Muscle layer of colon (tissue), 2 donors: ENCODE data around the gene ARHGAP8.

Experiments used
- H3K27ac ChIP-seq: one replicate; pipeline ENCODE4 v1.7.0; 2013; ENCODE audit warnings: low read depth, mild to moderate bottlenecking, low read length, moderate library complexity
- H3K27me3 ChIP-seq, 2 donors: one replicate each; pipeline ENCODE4 v1.7.0; 2013; ENCODE audit warnings: low read length in 2 of 2, mild to moderate bottlenecking in 2 of 2; ENCODE audit not compliant: insufficient read depth in 2 of 2, control insufficient read depth in 1 of 2
- H3K36me3 ChIP-seq: one replicate; pipeline ENCODE4 v1.7.0; 2013; ENCODE audit warnings: mild to moderate bottlenecking, low read length; ENCODE audit not compliant: insufficient read depth
- H3K4me1 ChIP-seq: one replicate; pipeline ENCODE4 v1.7.0; 2013; ENCODE audit warnings: mild to moderate bottlenecking, low read length; ENCODE audit not compliant: insufficient read depth
- H3K4me3 ChIP-seq, 2 donors: one replicate each; pipeline ENCODE4 v1.7.0; 2013; ENCODE audit warnings: low read length in 2 of 2, low read depth in 1 of 2, mild to moderate bottlenecking in 1 of 2, moderate library complexity in 1 of 2
- H3K9ac ChIP-seq: one replicate; pipeline ENCODE4 v1.7.0; 2013; ENCODE audit warnings: low read length
- H3K9me3 ChIP-seq: one replicate; pipeline ENCODE4 v1.7.0; 2013; ENCODE audit warnings: mild to moderate bottlenecking, low read length
- donor health status: abdominal sarcoma.
- donor health status: Adenocarcinoma of cecum.

ARHGAP8 gene

GRCh38 chr22:44859641-44860040 lies 107.3 kb downstream of the ARHGAP8 start:
- Histone ChIP-seq H3K36me3 (no peaks in the 10 kb centered on the region), H3K4me3 (no peak overlapping the region), H3K4me1 (no peaks in the 10 kb centered on the region), H3K9me3 (no peaks in the 10 kb centered on the region), H3K9ac (no peak overlapping the region), H3K27ac (no peak overlapping the region), H3K27me3 (no peaks in the 10 kb centered on the region)

- Histone ChIP-seq H3K9me3 (no peaks in the 10 kb centered on the region), H3K36me3 (no peaks in the 10 kb centered on the region), H3K27ac (no peak overlapping the region), H3K4me1 (no peaks in the 10 kb centered on the region), H3K9ac (no peak overlapping the region), H3K4me3 (no peak overlapping the region), H3K27me3 (no peaks in the 10 kb centered on the region)
Measured at GRCh38 chr22:44860311-44860710, 107.9 kb downstream of the ARHGAP8 start.

- Histone ChIP-seq H3K27ac (no peak overlapping the region), H3K36me3 (no peaks in the 10 kb centered on the region), H3K9me3 (no peaks in the 10 kb centered on the region), H3K4me1 (no peaks in the 10 kb centered on the region), H3K9ac (no peak overlapping the region), H3K27me3 (peaks cover 0 to 6% of the 10 kb centered on the region in 2 donors), H3K4me3 (no peak overlapping the region)
Measured at GRCh38 chr22:44861245-44861644, 108.9 kb downstream of the ARHGAP8 start.

- Histone ChIP-seq H3K4me3 (no peak overlapping the region), H3K9me3 (no peaks in the 10 kb centered on the region), H3K36me3 (no peaks in the 10 kb centered on the region), H3K9ac (no peak overlapping the region), H3K27ac (no peak overlapping the region), H3K4me1 (no peaks in the 10 kb centered on the region), H3K27me3 (peaks cover 0 to 6% of the 10 kb centered on the region in 2 donors)
Measured at GRCh38 chr22:44862281-44862680, 109.9 kb downstream of the ARHGAP8 start.

- no peaks in the 10 kb centered on the region for H3K9me3 ChIP-seq
- H3K27ac ChIP-seq = no peak overlapping the region
- H3K9ac ChIP-seq = no peak overlapping the region
- peaks cover 0 to 6% of the 10 kb centered on the region in 2 donors for H3K27me3 ChIP-seq
- H3K36me3 ChIP-seq = no peaks in the 10 kb centered on the region
- no peak overlapping the region for H3K4me3 ChIP-seq
- no peaks in the 10 kb centered on the region for H3K4me1 ChIP-seq
Measured at GRCh38 chr22:44862981-44863860, 110.8 kb downstream of the ARHGAP8 start.

- H3K4me1 ChIP-seq = no peaks in the 10 kb centered on the region
- H3K4me3 ChIP-seq = no peak overlapping the region
- H3K36me3 ChIP-seq = no peaks in the 10 kb centered on the region
- H3K9ac ChIP-seq = no peak overlapping the region
- no peaks in the 10 kb centered on the region for H3K9me3 ChIP-seq
- H3K27ac ChIP-seq = no peak overlapping the region
- H3K27me3 ChIP-seq = peaks cover 0 to 6% of the 10 kb centered on the region in 2 donors
Measured at GRCh38 chr22:44865193-44866057, 113.0 kb downstream of the ARHGAP8 start.

GRCh38 chr22:44869196-44869595 lies 116.8 kb downstream of the ARHGAP8 start:
- no peak overlapping the region for H3K4me3 ChIP-seq
- no peaks in the 10 kb centered on the region for H3K36me3 ChIP-seq
- no peaks in the 10 kb centered on the region for H3K4me1 ChIP-seq
- peaks cover 0 to 6% of the 10 kb centered on the region in 2 donors for H3K27me3 ChIP-seq
- no peak overlapping the region for H3K9ac ChIP-seq
- H3K9me3 ChIP-seq = no peaks in the 10 kb centered on the region
- no peak overlapping the region for H3K27ac ChIP-seq

GRCh38 chr22:44870021-44870420 lies 117.6 kb downstream of the ARHGAP8 start:
- H3K27me3 ChIP-seq = peaks cover 0 to 6% of the 10 kb centered on the region in 2 donors
- no peaks in the 10 kb centered on the region for H3K9me3 ChIP-seq
- H3K4me3 ChIP-seq = no peak overlapping the region
- H3K27ac ChIP-seq = no peak overlapping the region
- no peak overlapping the region for H3K9ac ChIP-seq
- H3K36me3 ChIP-seq = no peaks in the 10 kb centered on the region
- no peaks in the 10 kb centered on the region for H3K4me1 ChIP-seq

GRCh38 chr22:44871782-44872181 lies 119.4 kb downstream of the ARHGAP8 start:
- Histone ChIP-seq H3K4me3 (no peak overlapping the region), H3K4me1 (no peaks in the 10 kb centered on the region), H3K9ac (no peak overlapping the region), H3K27me3 (no peaks in the 10 kb centered on the region), H3K36me3 (no peaks in the 10 kb centered on the region), H3K9me3 (no peaks in the 10 kb centered on the region), H3K27ac (no peak overlapping the region)

GRCh38 chr22:44876921-44877320 lies 124.5 kb downstream of the ARHGAP8 start:
- H3K9ac ChIP-seq = no peak overlapping the region
- H3K4me3 ChIP-seq = no peak overlapping the region
- H3K4me1 ChIP-seq = no peaks in the 10 kb centered on the region
- no peak overlapping the region for H3K27ac ChIP-seq
- H3K9me3 ChIP-seq = no peaks in the 10 kb centered on the region
- H3K36me3 ChIP-seq = no peaks in the 10 kb centered on the region
- H3K27me3 ChIP-seq = no peaks in the 10 kb centered on the region

- H3K27me3 ChIP-seq = no peaks in the 10 kb centered on the region
- no peak overlapping the region for H3K9ac ChIP-seq
- H3K4me3 ChIP-seq = no peak overlapping the region
- H3K36me3 ChIP-seq = no peaks in the 10 kb centered on the region
- no peaks in the 10 kb centered on the region for H3K4me1 ChIP-seq
- H3K9me3 ChIP-seq = no peaks in the 10 kb centered on the region
- no peak overlapping the region for H3K27ac ChIP-seq
Measured at GRCh38 chr22:44878483-44879300, 126.3 kb downstream of the ARHGAP8 start.
